Measurements from ENCODE around the gene RNF25.

The RNF25 gene

GRCh38 chr2:218671097-218671653 lies 627 bp downstream of the RNF25 start:
- no peaks in the 10 kb centered on the region for H3K9me3 ChIP-seq (ENCODE audit: control insufficient read depth, insufficient read depth, low read depth, low read length)
- H3K36me3 ChIP-seq (ENCODE audit: control insufficient read depth, insufficient read depth, low read length), result peaks cover 30% of the 10 kb centered on the region
- peak overlapping the region; percentile 98 for H3K9ac ChIP-seq (ENCODE audit: low read length)
- H3K27me3 ChIP-seq (ENCODE audit: control insufficient read depth, insufficient read depth, low read length), result no peaks in the 10 kb centered on the region
- H3K4me1 ChIP-seq (ENCODE audit: control insufficient read depth, insufficient read depth, low read length), result peaks cover 8% of the 10 kb centered on the region; the same call in 1 of the 2 replicates
- H3K27ac ChIP-seq (ENCODE audit: low read depth, low read length), result peak overlapping the region; percentile 1; the same call in 1 of the 2 replicates
- peak overlapping the region; percentile 77 for H3K4me3 ChIP-seq (ENCODE audit: low read depth, low read length)

DNA sequence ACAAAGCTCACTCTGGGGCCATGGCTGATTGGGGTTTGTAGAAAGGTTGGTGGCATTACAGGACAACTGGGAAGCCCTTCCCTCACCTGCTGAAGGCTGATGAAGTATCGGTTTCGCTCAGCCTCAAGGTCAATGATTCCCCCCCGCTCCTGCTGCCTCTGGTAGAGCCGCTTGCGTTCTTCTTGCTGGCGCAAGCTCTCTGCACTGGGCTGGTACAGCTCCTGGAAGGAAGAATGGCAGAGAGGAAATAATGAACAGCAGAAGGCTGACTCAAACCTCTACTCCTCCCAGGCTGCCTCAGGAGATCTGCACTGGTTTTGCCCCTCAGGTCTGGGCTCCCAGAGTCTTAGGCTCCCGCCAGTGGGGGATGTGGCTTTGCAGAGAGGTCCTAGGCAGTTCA lies 7.1 kb downstream of the RNF25 start:
- no peaks in the 10 kb centered on the region for H3K27me3 ChIP-seq (ENCODE audit: control insufficient read depth, insufficient read depth, low read length)
- no peak overlapping the region for H3K9ac ChIP-seq (ENCODE audit: low read length)
- peaks cover 68% of the 10 kb centered on the region for H3K36me3 ChIP-seq (ENCODE audit: control insufficient read depth, insufficient read depth, low read length)
- no peaks in the 10 kb centered on the region for H3K9me3 ChIP-seq (ENCODE audit: control insufficient read depth, insufficient read depth, low read depth, low read length)
- no peak overlapping the region for H3K4me3 ChIP-seq (ENCODE audit: low read depth, low read length)
- H3K27ac ChIP-seq (ENCODE audit: low read depth, low read length), result no peak overlapping the region
- H3K4me1 ChIP-seq (ENCODE audit: control insufficient read depth, insufficient read depth, low read length), result no peaks in the 10 kb centered on the region; the same call in 1 of the 2 replicates

GRCh38 chr2:218663901-218664300 lies 7.9 kb downstream of the RNF25 start:
- H3K9ac ChIP-seq (ENCODE audit: low read length), result no peak overlapping the region
- H3K36me3 ChIP-seq (ENCODE audit: control insufficient read depth, insufficient read depth, low read length), result peaks cover 68% of the 10 kb centered on the region
- no peaks in the 10 kb centered on the region for H3K27me3 ChIP-seq (ENCODE audit: control insufficient read depth, insufficient read depth, low read length)
- no peak overlapping the region for H3K27ac ChIP-seq (ENCODE audit: low read depth, low read length)
- H3K4me1 ChIP-seq (ENCODE audit: control insufficient read depth, insufficient read depth, low read length), result no peaks in the 10 kb centered on the region; the same call in 1 of the 2 replicates
- no peak overlapping the region for H3K4me3 ChIP-seq (ENCODE audit: low read depth, low read length)
- H3K9me3 ChIP-seq (ENCODE audit: control insufficient read depth, insufficient read depth, low read depth, low read length), result no peaks in the 10 kb centered on the region

DNA sequence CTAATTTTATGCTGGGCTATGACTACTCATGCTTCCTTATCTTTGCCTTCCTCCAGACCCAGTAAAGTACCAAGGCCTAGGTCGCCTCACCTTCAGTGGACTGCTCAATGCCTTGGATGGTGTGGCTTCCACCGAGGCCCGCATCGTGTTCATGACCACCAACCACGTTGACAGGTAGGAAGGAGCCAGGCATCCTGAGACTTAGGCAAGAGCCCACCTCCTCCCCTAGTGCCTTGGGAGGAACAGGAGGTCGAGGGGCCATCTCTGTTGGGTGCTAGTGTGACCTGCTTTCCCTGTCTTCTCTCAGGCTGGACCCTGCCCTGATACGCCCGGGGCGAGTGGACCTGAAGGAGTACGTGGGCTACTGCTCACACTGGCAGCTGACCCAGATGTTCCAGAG lies 9.0 kb downstream of the RNF25 start:
- Histone ChIP-seq H3K27me3 (ENCODE audit: control insufficient read depth, insufficient read depth, low read length) (no peaks in the 10 kb centered on the region), H3K4me3 (ENCODE audit: low read depth, low read length) (no peak overlapping the region), H3K4me1 (ENCODE audit: control insufficient read depth, insufficient read depth, low read length) (no peaks in the 10 kb centered on the region; the same call in 1 of the 2 replicates), H3K9ac (ENCODE audit: low read length) (no peak overlapping the region), H3K36me3 (ENCODE audit: control insufficient read depth, insufficient read depth, low read length) (peaks cover 62% of the 10 kb centered on the region), H3K9me3 (ENCODE audit: control insufficient read depth, insufficient read depth, low read depth, low read length) (no peaks in the 10 kb centered on the region), H3K27ac (ENCODE audit: low read depth, low read length) (no peak overlapping the region)

GRCh38 chr2:218662377-218662776 lies 9.4 kb downstream of the RNF25 start:
- Histone ChIP-seq H3K27me3 (ENCODE audit: control insufficient read depth, insufficient read depth, low read length) (no peaks in the 10 kb centered on the region), H3K4me1 (ENCODE audit: control insufficient read depth, insufficient read depth, low read length) (no peaks in the 10 kb centered on the region; the same call in 1 of the 2 replicates), H3K9me3 (ENCODE audit: control insufficient read depth, insufficient read depth, low read depth, low read length) (no peaks in the 10 kb centered on the region), H3K27ac (ENCODE audit: low read depth, low read length) (no peak overlapping the region), H3K36me3 (ENCODE audit: control insufficient read depth, insufficient read depth, low read length) (peaks cover 58% of the 10 kb centered on the region), H3K9ac (ENCODE audit: low read length) (no peak overlapping the region), H3K4me3 (ENCODE audit: low read depth, low read length) (no peak overlapping the region)

GRCh38 chr2:218659988-218660358 lies 11.8 kb downstream of the RNF25 start:
- H3K4me3 ChIP-seq (ENCODE audit: low read depth, low read length), result peak overlapping the region; percentile 92
- H3K9me3 ChIP-seq (ENCODE audit: control insufficient read depth, insufficient read depth, low read depth, low read length), result no peaks in the 10 kb centered on the region
- H3K9ac ChIP-seq (ENCODE audit: low read length), result peak overlapping the region; percentile 93
- H3K36me3 ChIP-seq (ENCODE audit: control insufficient read depth, insufficient read depth, low read length), result peaks cover 56% of the 10 kb centered on the region
- H3K4me1 ChIP-seq (ENCODE audit: control insufficient read depth, insufficient read depth, low read length), result no peaks in the 10 kb centered on the region; the same call in 1 of the 2 replicates
- H3K27me3 ChIP-seq (ENCODE audit: control insufficient read depth, insufficient read depth, low read length), result no peaks in the 10 kb centered on the region
- H3K27ac ChIP-seq (ENCODE audit: low read depth, low read length), result no peak overlapping the region

DNA sequence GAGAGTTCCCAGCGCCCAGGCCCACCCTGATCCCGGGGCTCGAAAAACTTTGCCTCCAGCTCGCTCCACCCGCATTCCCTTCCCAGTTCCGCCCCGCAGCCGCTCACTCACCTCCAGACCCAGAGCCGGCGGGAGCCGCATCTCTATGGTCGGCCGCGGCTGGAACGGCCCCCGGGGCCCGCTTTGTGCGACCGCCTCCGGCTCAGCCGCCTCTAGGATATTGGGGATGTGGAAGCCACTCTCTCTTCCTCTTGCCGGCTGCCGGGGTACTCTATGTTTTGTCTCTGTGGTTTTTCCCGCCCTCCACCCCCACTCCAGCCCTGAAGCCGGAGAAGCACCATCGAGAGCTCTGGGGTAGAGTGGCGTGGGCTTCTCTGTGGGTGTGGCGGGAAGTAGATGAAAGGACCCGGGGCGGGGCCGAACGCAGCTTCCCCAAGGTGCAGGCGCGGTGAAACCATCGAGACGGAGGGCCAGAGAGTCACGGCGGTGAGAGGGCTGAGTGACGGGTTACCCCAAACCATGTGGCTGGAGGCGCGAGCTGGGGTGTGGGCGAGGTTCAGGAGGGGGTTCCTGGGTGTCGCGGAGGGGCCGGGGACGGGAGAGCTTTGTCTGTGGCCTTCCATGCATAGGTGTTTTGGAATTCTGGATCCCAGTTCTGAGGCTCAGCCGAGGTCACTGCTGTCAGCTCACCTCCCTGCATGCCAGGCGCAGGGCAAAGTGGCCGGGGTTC lies 12.4 kb downstream of the RNF25 start, which contains the start of the genes BCS1L and ZNF142:
TSS of gene BCS1L (plus strand) at position 426 of the 730 bp plus-strand sequence. CDS start 1,305 bp downstream, outside the sequence.
TSS of gene ZNF142 (minus strand) at position 366 of the 730 bp plus-strand sequence. CDS start 3,194 bp downstream, outside the sequence.
- H3K4me3 ChIP-seq (ENCODE audit: low read depth, low read length), result peak within 1 kb of the TSS; percentile 92
- H3K27ac ChIP-seq (ENCODE audit: low read depth, low read length), result peak within 1 kb of the TSS; percentile 74; the same call in 1 of the 2 replicates
- no peaks in the 10 kb centered on the region for H3K27me3 ChIP-seq (ENCODE audit: control insufficient read depth, insufficient read depth, low read length)
- no peaks in the 10 kb centered on the region for H3K9me3 ChIP-seq (ENCODE audit: control insufficient read depth, insufficient read depth, low read depth, low read length)
- H3K4me1 ChIP-seq (ENCODE audit: control insufficient read depth, insufficient read depth, low read length), result no peaks in the 10 kb centered on the region; the same call in 1 of the 2 replicates
- peaks cover 55% of the 10 kb centered on the region for H3K36me3 ChIP-seq (ENCODE audit: control insufficient read depth, insufficient read depth, low read length)
- H3K9ac ChIP-seq (ENCODE audit: low read length), result peak within 1 kb of the TSS; percentile 93

- Histone ChIP-seq H3K36me3 (ENCODE audit: control insufficient read depth, insufficient read depth, low read length) (peaks cover 55% of the 10 kb centered on the region), H3K27me3 (ENCODE audit: control insufficient read depth, insufficient read depth, low read length) (no peaks in the 10 kb centered on the region)
These were observed 13.0 kb downstream of the RNF25 start for GRCh38 chr2:218658671-218659257.

DNA sequence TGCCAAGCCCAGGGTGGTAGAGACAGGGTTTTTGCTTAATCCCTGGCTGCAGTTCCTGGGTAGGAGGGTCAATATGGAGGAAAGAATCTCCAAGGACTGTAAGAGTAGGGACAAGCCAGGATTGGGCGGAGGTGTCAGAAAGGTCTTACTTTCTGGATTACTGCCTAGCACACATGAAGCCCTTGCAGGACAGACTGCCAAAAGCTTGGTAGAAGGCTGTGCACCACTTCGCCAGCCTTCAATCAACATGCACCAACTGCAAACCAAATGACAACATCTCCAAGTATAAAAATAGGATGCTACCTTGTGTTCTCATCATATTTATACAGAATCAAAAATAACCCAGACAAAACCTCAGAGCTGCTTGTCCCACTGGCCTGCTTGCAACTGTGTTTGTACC lies 16.1 kb downstream of the RNF25 start:
- no peak overlapping the region for H3K4me3 ChIP-seq (ENCODE audit: low read depth, low read length)
- no peak overlapping the region for H3K9ac ChIP-seq (ENCODE audit: low read length)
- no peaks in the 10 kb centered on the region for H3K9me3 ChIP-seq (ENCODE audit: control insufficient read depth, insufficient read depth, low read depth, low read length)
- H3K27ac ChIP-seq (ENCODE audit: low read depth, low read length), result no peak overlapping the region
- no peaks in the 10 kb centered on the region for H3K27me3 ChIP-seq (ENCODE audit: control insufficient read depth, insufficient read depth, low read length)
- H3K4me1 ChIP-seq (ENCODE audit: control insufficient read depth, insufficient read depth, low read length), result no peaks in the 10 kb centered on the region; the same call in 1 of the 2 replicates
- peaks cover 56% of the 10 kb centered on the region for H3K36me3 ChIP-seq (ENCODE audit: control insufficient read depth, insufficient read depth, low read length)

More at GRCh38 chr2:218658671-218659257, 13.0 kb downstream of the RNF25 start:
- no peaks in the 10 kb centered on the region for H3K9me3 ChIP-seq (ENCODE audit: control insufficient read depth, insufficient read depth, low read depth, low read length)
- H3K4me1 ChIP-seq (ENCODE audit: control insufficient read depth, insufficient read depth, low read length), result no peaks in the 10 kb centered on the region; the same call in 1 of the 2 replicates
- peak overlapping the region; percentile 74; the same call in 1 of the 2 replicates for H3K27ac ChIP-seq (ENCODE audit: low read depth, low read length)
- H3K4me3 ChIP-seq (ENCODE audit: low read depth, low read length), result peak overlapping the region; percentile 92
- peak overlapping the region; percentile 93 for H3K9ac ChIP-seq (ENCODE audit: low read length)

- no peak overlapping the region for H3K9ac ChIP-seq (ENCODE audit: low read length)
- no peaks in the 10 kb centered on the region for H3K9me3 ChIP-seq (ENCODE audit: control insufficient read depth, insufficient read depth, low read depth, low read length)
- H3K27ac ChIP-seq (ENCODE audit: low read depth, low read length), result no peak overlapping the region
- H3K36me3 ChIP-seq (ENCODE audit: control insufficient read depth, insufficient read depth, low read length), result peaks cover 90% of the 10 kb centered on the region
- no peak overlapping the region for H3K4me3 ChIP-seq (ENCODE audit: low read depth, low read length)
- no peaks in the 10 kb centered on the region for H3K27me3 ChIP-seq (ENCODE audit: control insufficient read depth, insufficient read depth, low read length)
- H3K4me1 ChIP-seq (ENCODE audit: control insufficient read depth, insufficient read depth, low read length), result no peaks in the 10 kb centered on the region
These were observed 23.1 kb downstream of the RNF25 start for GRCh38 chr2:218648787-218649100.

Data from HUES6 (cell line).